SK-N-MC (cell line): ENCODE data around the gene IFT43.

Experiments used
- EZH2 ChIP-seq: fragments of 200-600 bp; sonication (generic); IDR thresholded peaks from one replicate; pipeline ENCODE4 v1.6.1; 2017; ENCODE audit warnings: antibody characterized with exemption
- FOXP2 ChIP-seq: optimal IDR thresholded peaks from 2 replicates; pipeline ENCODE3; 2011; ENCODE audit warnings: mild to moderate bottlenecking, moderate library complexity; ENCODE audit not compliant: insufficient read depth; ENCODE audit errors: extremely low read length, control extremely low read depth
- POLR2AphosphoS5 ChIP-seq: IDR thresholded peaks from 2 replicates; pipeline ENCODE4 v1.6.1; 2012; ENCODE audit warnings: mild to moderate bottlenecking, low read depth, low read length, borderline replicate concordance

DNA sequence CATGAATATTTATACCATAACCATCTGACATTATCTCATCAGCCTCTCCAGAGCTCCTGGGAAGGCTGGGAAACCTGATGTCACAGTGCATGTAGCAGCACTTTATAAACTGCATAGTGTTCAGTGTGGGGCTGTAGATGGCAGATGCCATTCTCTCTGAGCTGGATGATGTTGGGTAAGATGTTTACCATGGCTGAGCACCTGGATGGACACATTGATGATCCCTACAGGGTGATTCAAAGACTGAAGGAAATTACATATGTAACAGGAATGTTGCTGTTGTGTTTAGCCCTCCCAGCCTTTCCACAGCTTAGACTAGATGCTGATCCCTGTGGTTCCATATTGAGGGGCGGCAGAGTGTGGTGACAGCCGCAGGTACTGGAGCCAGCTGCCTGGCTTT, 37.4 kb downstream of the IFT43 start:
- TF ChIP-seq EZH2 (no peak), POLR2AphosphoS5 (no peak), FOXP2 (no peak)
